ENCODE data around the gene JADE3.

The JADE3 gene

GRCh38 chrX:47061238-47061919, 149.2 kb downstream of the JADE3 start:
- H3K9ac ChIP-seq (ENCODE audit: low read depth in 1 of 2, low read length in 2 of 2) = no peak overlapping the region
- no peaks in the 10 kb centered on the region for H3K9me3 ChIP-seq (ENCODE audit: control insufficient read depth in 1 of 2, low read length in 2 of 2)

GRCh38 chrX:47063179-47063578, 151.0 kb downstream of the JADE3 start:
- no peak overlapping the region for H3K4me3 ChIP-seq (ENCODE audit: low read depth in 1 of 2, low read length in 2 of 2)
- no peaks in the 10 kb centered on the region for H3K9me3 ChIP-seq (ENCODE audit: control insufficient read depth in 1 of 2, low read length in 2 of 2)
- no peaks in the 10 kb centered on the region for H3K36me3 ChIP-seq (ENCODE audit: control insufficient read depth in 1 of 2, insufficient read depth in 2 of 2, low read length in 2 of 2)
- H3K4me1 ChIP-seq (ENCODE audit: control insufficient read depth in 1 of 2, insufficient read depth in 2 of 2, low read length in 2 of 2) = no peaks in the 10 kb centered on the region
- no peak overlapping the region for H3K27ac ChIP-seq (ENCODE audit: low read depth, low read length)
- no peaks in the 10 kb centered on the region for H3K27me3 ChIP-seq (ENCODE audit: control insufficient read depth in 1 of 2, insufficient read depth in 2 of 2, low read length in 2 of 2)
- H3K9ac ChIP-seq (ENCODE audit: low read depth in 1 of 2, low read length in 2 of 2) = no peak overlapping the region

More at GRCh38 chrX:47061238-47061919, 149.2 kb downstream of the JADE3 start:
- H3K27ac ChIP-seq (ENCODE audit: low read depth, low read length) = no peak overlapping the region
- no peak overlapping the region for H3K4me3 ChIP-seq (ENCODE audit: low read depth in 1 of 2, low read length in 2 of 2)
- H3K36me3 ChIP-seq (ENCODE audit: control insufficient read depth in 1 of 2, insufficient read depth in 2 of 2, low read length in 2 of 2) = peaks cover 0 to 5% of the 10 kb centered on the region in 2 donors
- no peaks in the 10 kb centered on the region for H3K4me1 ChIP-seq (ENCODE audit: control insufficient read depth in 1 of 2, insufficient read depth in 2 of 2, low read length in 2 of 2)
- no peaks in the 10 kb centered on the region for H3K27me3 ChIP-seq (ENCODE audit: control insufficient read depth in 1 of 2, insufficient read depth in 2 of 2, low read length in 2 of 2)

GRCh38 chrX:47068214-47068613, 156.0 kb downstream of the JADE3 start:
- H3K9me3 ChIP-seq (ENCODE audit: control insufficient read depth in 1 of 2, low read length in 2 of 2) = no peaks in the 10 kb centered on the region
- no peak overlapping the region for H3K9ac ChIP-seq (ENCODE audit: low read depth in 1 of 2, low read length in 2 of 2)
- no peaks in the 10 kb centered on the region for H3K4me1 ChIP-seq (ENCODE audit: control insufficient read depth in 1 of 2, insufficient read depth in 2 of 2, low read length in 2 of 2)
- no peaks in the 10 kb centered on the region for H3K27me3 ChIP-seq (ENCODE audit: control insufficient read depth in 1 of 2, insufficient read depth in 2 of 2, low read length in 2 of 2)
- no peaks in the 10 kb centered on the region for H3K36me3 ChIP-seq (ENCODE audit: control insufficient read depth in 1 of 2, insufficient read depth in 2 of 2, low read length in 2 of 2)
- no peak overlapping the region for H3K4me3 ChIP-seq (ENCODE audit: low read depth in 1 of 2, low read length in 2 of 2)
- H3K27ac ChIP-seq (ENCODE audit: low read depth, low read length) = no peak overlapping the region

GRCh38 chrX:47068720-47069119, 156.5 kb downstream of the JADE3 start:
- no peaks in the 10 kb centered on the region for H3K4me1 ChIP-seq (ENCODE audit: control insufficient read depth in 1 of 2, insufficient read depth in 2 of 2, low read length in 2 of 2)
- H3K27ac ChIP-seq (ENCODE audit: low read depth, low read length) = no peak overlapping the region
- no peak overlapping the region for H3K9ac ChIP-seq (ENCODE audit: low read depth in 1 of 2, low read length in 2 of 2)
- no peak overlapping the region for H3K4me3 ChIP-seq (ENCODE audit: low read depth in 1 of 2, low read length in 2 of 2)
- no peaks in the 10 kb centered on the region for H3K36me3 ChIP-seq (ENCODE audit: control insufficient read depth in 1 of 2, insufficient read depth in 2 of 2, low read length in 2 of 2)
- no peaks in the 10 kb centered on the region for H3K27me3 ChIP-seq (ENCODE audit: control insufficient read depth in 1 of 2, insufficient read depth in 2 of 2, low read length in 2 of 2)
- no peaks in the 10 kb centered on the region for H3K9me3 ChIP-seq (ENCODE audit: control insufficient read depth in 1 of 2, low read length in 2 of 2)

GRCh38 chrX:47078129-47079043, 166.2 kb downstream of the JADE3 start, which contains the start of gene RGN:
Gene RGN (plus strand): TSS chrX:47078443. CDS start chrX:47081145, 2,702 bp downstream.
- no peaks in the 10 kb centered on the region for H3K9me3 ChIP-seq (ENCODE audit: control insufficient read depth in 1 of 2, low read length in 2 of 2)
- H3K27ac ChIP-seq (ENCODE audit: low read depth, low read length) = no peak within 1 kb of the TSS
- H3K4me3 ChIP-seq (ENCODE audit: low read depth in 1 of 2, low read length in 2 of 2) = peak within 1 kb of the TSS; percentile 40 to 51
- no peaks in the 10 kb centered on the region for H3K36me3 ChIP-seq (ENCODE audit: control insufficient read depth in 1 of 2, insufficient read depth in 2 of 2, low read length in 2 of 2)
- no peaks in the 10 kb centered on the region for H3K4me1 ChIP-seq (ENCODE audit: control insufficient read depth in 1 of 2, insufficient read depth in 2 of 2, low read length in 2 of 2)
- H3K9ac ChIP-seq (ENCODE audit: low read depth in 1 of 2, low read length in 2 of 2) = no peak within 1 kb of the TSS
- no peaks in the 10 kb centered on the region for H3K27me3 ChIP-seq (ENCODE audit: control insufficient read depth in 1 of 2, insufficient read depth in 2 of 2, low read length in 2 of 2)

GRCh38 chrX:47080215-47080914, 168.1 kb downstream of the JADE3 start:
- Histone ChIP-seq H3K36me3 (ENCODE audit: control insufficient read depth in 1 of 2, insufficient read depth in 2 of 2, low read length in 2 of 2) (no peaks in the 10 kb centered on the region), H3K9me3 (ENCODE audit: control insufficient read depth in 1 of 2, low read length in 2 of 2) (no peaks in the 10 kb centered on the region), H3K4me3 (ENCODE audit: low read depth in 1 of 2, low read length in 2 of 2) (no peak overlapping the region), H3K9ac (ENCODE audit: low read depth in 1 of 2, low read length in 2 of 2) (no peak overlapping the region), H3K4me1 (ENCODE audit: control insufficient read depth in 1 of 2, insufficient read depth in 2 of 2, low read length in 2 of 2) (no peaks in the 10 kb centered on the region), H3K27ac (ENCODE audit: low read depth, low read length) (no peak overlapping the region), H3K27me3 (ENCODE audit: control insufficient read depth in 1 of 2, insufficient read depth in 2 of 2, low read length in 2 of 2) (no peaks in the 10 kb centered on the region)

- Histone ChIP-seq H3K9ac (ENCODE audit: low read depth in 1 of 2, low read length in 2 of 2) (no peak overlapping the region), H3K36me3 (ENCODE audit: control insufficient read depth in 1 of 2, insufficient read depth in 2 of 2, low read length in 2 of 2) (no peaks in the 10 kb centered on the region), H3K27ac (ENCODE audit: low read depth, low read length) (no peak overlapping the region), H3K4me3 (ENCODE audit: low read depth in 1 of 2, low read length in 2 of 2) (no peak overlapping the region), H3K9me3 (ENCODE audit: control insufficient read depth in 1 of 2, low read length in 2 of 2) (no peaks in the 10 kb centered on the region), H3K27me3 (ENCODE audit: control insufficient read depth in 1 of 2, insufficient read depth in 2 of 2, low read length in 2 of 2) (no peaks in the 10 kb centered on the region), H3K4me1 (ENCODE audit: control insufficient read depth in 1 of 2, insufficient read depth in 2 of 2, low read length in 2 of 2) (no peaks in the 10 kb centered on the region)
Observed at GRCh38 chrX:47080915-47081236, 168.7 kb downstream of the JADE3 start.

- H3K4me1 ChIP-seq (ENCODE audit: control insufficient read depth in 1 of 2, insufficient read depth in 2 of 2, low read length in 2 of 2) = no peaks in the 10 kb centered on the region
- H3K27me3 ChIP-seq (ENCODE audit: control insufficient read depth in 1 of 2, insufficient read depth in 2 of 2, low read length in 2 of 2) = no peaks in the 10 kb centered on the region
- H3K36me3 ChIP-seq (ENCODE audit: control insufficient read depth in 1 of 2, insufficient read depth in 2 of 2, low read length in 2 of 2) = no peaks in the 10 kb centered on the region
- no peak overlapping the region for H3K4me3 ChIP-seq (ENCODE audit: low read depth in 1 of 2, low read length in 2 of 2)
- H3K9ac ChIP-seq (ENCODE audit: low read depth in 1 of 2, low read length in 2 of 2) = no peak overlapping the region
- no peak overlapping the region for H3K27ac ChIP-seq (ENCODE audit: low read depth, low read length)
- no peaks in the 10 kb centered on the region for H3K9me3 ChIP-seq (ENCODE audit: control insufficient read depth in 1 of 2, low read length in 2 of 2)
Observed at GRCh38 chrX:47091149-47091775, 179.0 kb downstream of the JADE3 start.

GRCh38 chrX:47093248-47093647, 181.0 kb downstream of the JADE3 start:
- Histone ChIP-seq H3K36me3 (ENCODE audit: control insufficient read depth in 1 of 2, insufficient read depth in 2 of 2, low read length in 2 of 2) (no peaks in the 10 kb centered on the region), H3K4me3 (ENCODE audit: low read depth in 1 of 2, low read length in 2 of 2) (no peak overlapping the region), H3K27ac (ENCODE audit: low read depth, low read length) (no peak overlapping the region), H3K4me1 (ENCODE audit: control insufficient read depth in 1 of 2, insufficient read depth in 2 of 2, low read length in 2 of 2) (no peaks in the 10 kb centered on the region), H3K27me3 (ENCODE audit: control insufficient read depth in 1 of 2, insufficient read depth in 2 of 2, low read length in 2 of 2) (no peaks in the 10 kb centered on the region), H3K9me3 (ENCODE audit: control insufficient read depth in 1 of 2, low read length in 2 of 2) (no peaks in the 10 kb centered on the region), H3K9ac (ENCODE audit: low read depth in 1 of 2, low read length in 2 of 2) (no peak overlapping the region)

Measured in duodenal mucosa (tissue), 2 donors.